Bronchial epithelial cell (primary cell): Measurements from ENCODE around the gene ATP2A2. TPM values are rescaled to one million over a fixed set of nuclear protein-coding genes. Genes with fewer than 3 reads are reported as not detected.

Experiments
- DNase-seq: peaks from one replicate; pipeline ENCODE4 v3.0.0-alpha.2; 2010; ENCODE audit warnings: low read depth
- FAIRE-seq: peaks from 2 replicates; lab custom pipeline; 2011; peaks lifted over from hg19 to GRCh38; lab: Jason Lieb, UNC
- H3K27me3 ChIP-seq: 2 replicates; pipeline ENCODE4 v1.5.1; 2011; ENCODE audit warnings: low read length; ENCODE audit not compliant: control insufficient read depth, insufficient read depth
- H3K36me3 ChIP-seq: 2 replicates; pipeline ENCODE4 v1.5.1; 2011; ENCODE audit warnings: low read length; ENCODE audit not compliant: control insufficient read depth, insufficient read depth
- H3K4me3 ChIP-seq: 2 replicates; pipeline ENCODE4 v1.5.1; 2011; ENCODE audit warnings: mild to moderate bottlenecking, low read depth, low read length, control low read depth
- total RNA-seq: library from RNA; depleted of rRNA; stranded (reverse); fragments of >200 nt; gene quantifications from 2 replicates; pipeline ENCODE4 v1.2.1, GENCODE V29; 2014
- TF ChIP-seq, protein P1 (sequence below): IDR thresholded peaks from 2 replicates; pipeline ENCODE4 v1.5.1; 2011; ENCODE audit warnings: mild to moderate bottlenecking, moderate library complexity, low read length, control low read depth, inconsistent platforms; ENCODE audit not compliant: insufficient read depth, severe bottlenecking

The ATP2A2 gene
- total RNA-seq, 1 donor from 2014 or later, result 125 TPM

DNA sequence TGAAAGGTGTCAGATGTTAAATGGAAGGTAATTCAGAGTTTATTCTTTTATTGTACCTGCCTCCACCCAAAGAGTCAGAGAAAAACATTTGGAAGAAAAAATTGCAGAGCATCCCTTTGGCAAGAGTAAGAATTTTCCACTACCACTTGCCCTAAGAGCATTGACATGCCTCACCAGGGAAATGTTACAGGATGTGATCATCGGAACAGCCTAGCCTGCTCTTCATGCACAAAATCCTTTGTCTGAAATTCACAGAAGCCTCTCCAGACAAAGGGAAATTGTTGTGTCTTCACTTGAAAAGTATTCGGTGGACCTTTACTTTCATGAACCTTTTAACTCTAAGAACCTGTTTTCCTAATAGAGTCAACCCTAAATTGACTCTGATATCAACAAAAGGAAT lies 36.9 kb downstream of the ATP2A2 start:
- H3K27me3 ChIP-seq, result no peaks in the 10 kb centered on the region
- DNase-seq, result no peak
- no peak overlapping the region for H3K4me3 ChIP-seq
- TF ChIP-seq, protein P1, sequence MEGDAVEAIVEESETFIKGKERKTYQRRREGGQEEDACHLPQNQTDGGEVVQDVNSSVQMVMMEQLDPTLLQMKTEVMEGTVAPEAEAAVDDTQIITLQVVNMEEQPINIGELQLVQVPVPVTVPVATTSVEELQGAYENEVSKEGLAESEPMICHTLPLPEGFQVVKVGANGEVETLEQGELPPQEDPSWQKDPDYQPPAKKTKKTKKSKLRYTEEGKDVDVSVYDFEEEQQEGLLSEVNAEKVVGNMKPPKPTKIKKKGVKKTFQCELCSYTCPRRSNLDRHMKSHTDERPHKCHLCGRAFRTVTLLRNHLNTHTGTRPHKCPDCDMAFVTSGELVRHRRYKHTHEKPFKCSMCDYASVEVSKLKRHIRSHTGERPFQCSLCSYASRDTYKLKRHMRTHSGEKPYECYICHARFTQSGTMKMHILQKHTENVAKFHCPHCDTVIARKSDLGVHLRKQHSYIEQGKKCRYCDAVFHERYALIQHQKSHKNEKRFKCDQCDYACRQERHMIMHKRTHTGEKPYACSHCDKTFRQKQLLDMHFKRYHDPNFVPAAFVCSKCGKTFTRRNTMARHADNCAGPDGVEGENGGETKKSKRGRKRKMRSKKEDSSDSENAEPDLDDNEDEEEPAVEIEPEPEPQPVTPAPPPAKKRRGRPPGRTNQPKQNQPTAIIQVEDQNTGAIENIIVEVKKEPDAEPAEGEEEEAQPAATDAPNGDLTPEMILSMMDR, result no peak
- peaks cover 10% of the 10 kb centered on the region for H3K36me3 ChIP-seq
- FAIRE-seq, result no peak

DNA sequence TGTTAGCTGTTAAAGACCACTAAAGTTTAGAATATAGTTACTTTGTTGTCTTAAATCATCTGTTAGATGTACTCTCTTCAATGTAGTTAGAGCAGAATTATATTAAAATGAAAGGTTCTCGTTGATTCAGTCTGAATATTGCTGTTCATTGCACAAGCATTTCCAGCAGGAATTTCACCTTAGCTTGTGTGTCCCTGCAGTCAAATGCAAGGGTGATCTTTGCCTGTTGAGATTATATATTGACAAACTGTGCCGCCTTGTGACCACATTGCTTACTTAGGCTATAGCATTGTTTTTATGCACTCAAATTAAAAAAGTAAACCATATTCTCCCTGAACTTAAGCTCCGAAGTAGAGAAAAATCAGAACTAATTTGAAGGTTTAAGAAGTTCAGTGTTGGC lies 39.5 kb downstream of the ATP2A2 start:
- H3K36me3 ChIP-seq, result peaks cover 14% of the 10 kb centered on the region
- TF ChIP-seq, protein P1, result no peak
- no peak for FAIRE-seq

DNA sequence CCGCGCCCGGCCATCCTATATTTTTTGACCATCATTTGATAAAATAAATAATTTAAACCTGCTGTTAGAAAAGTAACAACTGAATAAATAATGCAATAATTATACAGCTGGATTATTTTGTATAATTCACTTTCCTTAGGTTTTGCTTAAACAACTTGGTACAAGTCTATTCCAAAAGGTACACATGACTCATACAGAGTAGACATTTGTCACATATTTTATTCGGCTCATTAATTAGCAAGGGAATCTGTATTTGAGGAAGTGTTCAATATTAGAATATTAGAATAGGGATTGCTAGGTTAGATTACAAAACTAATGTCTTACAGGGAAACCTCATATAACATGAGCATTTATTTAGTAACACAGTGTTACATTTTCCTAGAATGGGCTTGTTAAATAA lies 48.7 kb downstream of the ATP2A2 start:
- H3K27me3 ChIP-seq, result no peaks in the 10 kb centered on the region
- no peak for DNase-seq
- no peak overlapping the region for H3K4me3 ChIP-seq
- FAIRE-seq, result no peak
- peaks cover 32% of the 10 kb centered on the region for H3K36me3 ChIP-seq
- TF ChIP-seq, protein P1, result no peak

More for the DNA sequence above, 39.5 kb downstream of the ATP2A2 start:
- H3K27me3 ChIP-seq, result no peaks in the 10 kb centered on the region
- no peak for DNase-seq
- H3K4me3 ChIP-seq, result no peak overlapping the region

DNA sequence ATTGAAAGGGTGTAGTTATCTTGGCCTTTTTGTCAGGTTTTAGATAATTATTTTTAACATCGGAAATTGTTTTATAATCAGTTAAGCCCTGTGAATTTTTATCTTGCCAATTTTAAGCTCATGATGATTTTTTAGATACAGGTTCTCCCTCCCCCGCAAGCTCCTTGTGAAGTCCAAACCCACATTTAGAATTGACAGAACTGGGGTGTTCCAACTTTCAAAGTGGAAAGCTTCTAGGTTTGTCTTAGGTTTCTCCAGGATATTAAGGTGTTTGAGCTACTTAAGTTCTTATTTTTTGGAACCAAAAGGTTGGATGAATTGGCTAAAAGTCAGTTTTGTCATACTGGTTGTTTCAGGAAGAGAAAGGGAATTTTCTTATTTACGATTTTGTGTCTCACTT lies 49.1 kb downstream of the ATP2A2 start:
- H3K36me3 ChIP-seq, result peaks cover 36% of the 10 kb centered on the region

DNA sequence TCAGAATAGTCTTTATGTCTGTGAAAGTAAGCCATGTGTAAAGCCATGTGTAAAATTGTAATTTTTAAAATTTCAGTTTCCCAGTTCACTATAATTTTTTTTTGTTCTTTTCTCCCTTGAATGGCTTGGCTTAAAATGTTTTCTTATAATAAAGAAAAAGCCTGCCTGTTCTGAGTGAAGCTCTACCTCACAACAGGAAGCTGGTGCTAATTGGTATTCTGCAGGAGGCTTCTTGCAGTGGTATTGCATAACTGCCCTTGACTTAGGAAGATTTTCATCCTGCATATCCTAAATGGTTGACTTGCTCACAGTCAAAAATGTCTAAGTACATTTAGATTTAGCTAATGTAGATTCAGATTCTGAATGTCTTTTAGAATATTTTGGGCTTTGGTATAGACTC lies 49.5 kb downstream of the ATP2A2 start:
- DNase-seq (no peak), FAIRE-seq (no peak)
- TF ChIP-seq, protein P1, result no peak
- Histone ChIP-seq H3K4me3 (no peak overlapping the region), H3K36me3 (peaks cover 37% of the 10 kb centered on the region), H3K27me3 (no peaks in the 10 kb centered on the region)

More for the DNA sequence above, 49.1 kb downstream of the ATP2A2 start:
- no peaks in the 10 kb centered on the region for H3K27me3 ChIP-seq
- TF ChIP-seq, protein P1, result no peak
- H3K4me3 ChIP-seq, result no peak overlapping the region
- DNase-seq (no peak), FAIRE-seq (no peak)

DNA sequence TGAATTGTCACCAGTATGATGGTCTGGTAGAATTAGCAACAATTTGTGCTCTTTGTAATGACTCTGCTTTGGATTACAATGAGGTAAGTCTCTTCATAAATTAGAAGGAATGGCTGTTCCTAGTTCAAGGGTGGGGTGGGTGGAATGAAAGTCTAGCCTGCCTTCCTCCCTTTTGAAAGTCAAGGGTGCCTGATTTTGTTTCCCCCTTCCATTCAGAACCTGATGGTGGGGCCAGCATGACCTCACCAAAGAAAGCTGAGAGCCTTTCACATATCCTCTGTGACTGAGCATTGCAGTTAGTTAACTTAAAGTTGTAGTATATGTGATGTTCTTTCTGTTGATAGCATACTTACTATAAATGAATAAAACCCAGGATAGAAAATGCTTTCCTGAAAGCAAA lies 52.2 kb downstream of the ATP2A2 start:
- TF ChIP-seq, protein P1, result no peak
- DNase-seq (no peak), FAIRE-seq (no peak)
- H3K36me3 ChIP-seq, result peaks cover 38% of the 10 kb centered on the region
- no peaks in the 10 kb centered on the region for H3K27me3 ChIP-seq
- H3K4me3 ChIP-seq, result no peak overlapping the region
